Trophoblast cell (in vitro differentiated cells and primary cell): Measurements from ENCODE around the gene CACNA2D3.

Experiments
- DNase-seq, 2 donors: peaks; one replicate each; pipeline ENCODE4 v3.0.0-alpha.2; 2016
- H2AFZ ChIP-seq: 2 replicates; pipeline ENCODE4 v1.6.1; 2013; ENCODE audit warnings: low read length, moderate library complexity, mild to moderate bottlenecking; ENCODE audit not compliant: insufficient read depth, poor library complexity
- H2AK5ac ChIP-seq: 2 replicates; pipeline ENCODE4 v1.6.1; 2013; ENCODE audit warnings: mild to moderate bottlenecking, low read length
- H2BK120ac ChIP-seq: 2 replicates; pipeline ENCODE4 v1.6.1; 2013; ENCODE audit warnings: low read length, mild to moderate bottlenecking, moderate library complexity; ENCODE audit not compliant: insufficient read depth, poor library complexity
- H2BK12ac ChIP-seq: 2 replicates; pipeline ENCODE4 v1.6.1; 2013; ENCODE audit warnings: mild to moderate bottlenecking, low read length, moderate library complexity
- H2BK5ac ChIP-seq: 2 replicates; pipeline ENCODE4 v1.6.1; 2013; ENCODE audit warnings: low read length, low read depth, moderate library complexity, mild to moderate bottlenecking; ENCODE audit not compliant: poor library complexity
- H3K14ac ChIP-seq: 2 replicates; pipeline ENCODE4 v1.6.1; 2013; ENCODE audit warnings: mild to moderate bottlenecking, low read length
- H3K18ac ChIP-seq: 2 replicates; pipeline ENCODE4 v1.6.1; 2013; ENCODE audit warnings: mild to moderate bottlenecking, low read length
- H3K23ac ChIP-seq: 2 replicates; pipeline ENCODE4 v1.6.1; 2013; ENCODE audit warnings: low read length
- H3K27ac ChIP-seq: 2 replicates; pipeline ENCODE4 v1.5.1; 2013; ENCODE audit warnings: low read depth, mild to moderate bottlenecking, inconsistent platforms, low read length, moderate library complexity
- H3K27me3 ChIP-seq: 2 replicates; pipeline ENCODE4 v1.6.1; 2013; ENCODE audit warnings: inconsistent platforms, mild to moderate bottlenecking, low read length, moderate library complexity; ENCODE audit not compliant: insufficient read depth
- H3K36me3 ChIP-seq, 2 experiments: 1 replicate in 1 of 2; 2 replicates in 1 of 2; pipeline ENCODE4 v1.6.1; 2013; ENCODE audit warnings: low read length in 2 of 2, mild to moderate bottlenecking in 2 of 2, moderate library complexity in 1 of 2; ENCODE audit not compliant: insufficient read depth in 2 of 2, control insufficient read depth in 1 of 2
- H3K4ac ChIP-seq: 2 replicates; pipeline ENCODE4 v1.6.1; 2013; ENCODE audit warnings: low read depth, mild to moderate bottlenecking, low read length, moderate library complexity
- H3K4me1 ChIP-seq, 2 experiments: 1 replicate in 1 of 2; 2 replicates in 1 of 2; pipeline ENCODE4 v1.6.1; 2013; ENCODE audit warnings: low read length in 2 of 2, mild to moderate bottlenecking in 2 of 2, moderate library complexity in 1 of 2; ENCODE audit not compliant: insufficient read depth in 2 of 2, control insufficient read depth in 1 of 2
- H3K4me2 ChIP-seq: 2 replicates; pipeline ENCODE4 v1.6.1; 2013; ENCODE audit warnings: inconsistent platforms, mild to moderate bottlenecking, low read length, moderate library complexity
- H3K4me3 ChIP-seq: 2 replicates; pipeline ENCODE4 v1.5.1; 2013; ENCODE audit warnings: mild to moderate bottlenecking, low read depth, low read length, inconsistent platforms
- H3K79me1 ChIP-seq: one replicate; pipeline ENCODE4 v1.6.1; 2013; ENCODE audit warnings: low read length
- H3K79me2 ChIP-seq: 2 replicates; pipeline ENCODE4 v1.6.1; 2013; ENCODE audit warnings: low read length, mild to moderate bottlenecking; ENCODE audit not compliant: control insufficient read depth, insufficient read depth, poor library complexity
- H3K9ac ChIP-seq: 2 replicates; pipeline ENCODE4 v1.6.1; 2013; ENCODE audit warnings: mild to moderate bottlenecking, low read length
- H3K9me3 ChIP-seq: 2 replicates; pipeline ENCODE4 v1.6.1; 2013; ENCODE audit warnings: low read depth, mild to moderate bottlenecking, control low read depth, inconsistent platforms, low read length; ENCODE audit not compliant: insufficient read depth
- H4K12ac ChIP-seq: 2 replicates; pipeline ENCODE4 v1.6.1; 2013; ENCODE audit warnings: low read depth, mild to moderate bottlenecking, low read length, moderate library complexity
- H4K8ac ChIP-seq: 2 replicates; pipeline ENCODE4 v1.6.1; 2013; ENCODE audit warnings: low read depth, mild to moderate bottlenecking, low read length, moderate library complexity
- H4K91ac ChIP-seq: one replicate; pipeline ENCODE4 v1.6.1; 2013; ENCODE audit warnings: low read depth, mild to moderate bottlenecking, low read length, moderate library complexity
- WGBS: extraction: QIAGEN DNeasy Blood & Tissue Kit; methylation state at CpG from one replicate; pipeline ENCODE4 v1.1.7; 2013; ENCODE audit warnings: missing lambda C conversion rate; ENCODE audit not compliant: insufficient read length, insufficient coverage; ENCODE audit errors: extremely low coverage; 5-methylcytosine and 5-hydroxymethylcytosine counted together

The CACNA2D3 gene

GRCh38 chr3:54731732-54732445 is 609.5 kb downstream of the CACNA2D3 start:
- Histone ChIP-seq H3K4me2 (no peak overlapping the region), H4K91ac (no peak overlapping the region), H3K27me3 (no peaks in the 10 kb centered on the region), H3K79me2 (no peaks in the 10 kb centered on the region), H3K4me1 (no peaks in the 10 kb centered on the region), H3K9ac (no peak overlapping the region), H3K79me1 (no peaks in the 10 kb centered on the region), H2BK120ac (no peak overlapping the region), H3K14ac (no peak overlapping the region), H2AK5ac (no peak overlapping the region), H3K9me3 (no peaks in the 10 kb centered on the region), H3K4me3 (no peak overlapping the region), H2BK12ac (no peak overlapping the region), H4K12ac (no peak overlapping the region), H3K36me3 (no peaks in the 10 kb centered on the region), H3K23ac (no peak overlapping the region), H3K18ac (no peak overlapping the region), H2BK5ac (no peak overlapping the region), H2AFZ (no peak overlapping the region), H3K27ac (no peak overlapping the region), H3K4ac (no peak overlapping the region), H4K8ac (no peak overlapping the region)
- DNase-seq: no peak
- WGBS: no CpG with 5 or more reads among the region's 10 CpGs

DNA sequence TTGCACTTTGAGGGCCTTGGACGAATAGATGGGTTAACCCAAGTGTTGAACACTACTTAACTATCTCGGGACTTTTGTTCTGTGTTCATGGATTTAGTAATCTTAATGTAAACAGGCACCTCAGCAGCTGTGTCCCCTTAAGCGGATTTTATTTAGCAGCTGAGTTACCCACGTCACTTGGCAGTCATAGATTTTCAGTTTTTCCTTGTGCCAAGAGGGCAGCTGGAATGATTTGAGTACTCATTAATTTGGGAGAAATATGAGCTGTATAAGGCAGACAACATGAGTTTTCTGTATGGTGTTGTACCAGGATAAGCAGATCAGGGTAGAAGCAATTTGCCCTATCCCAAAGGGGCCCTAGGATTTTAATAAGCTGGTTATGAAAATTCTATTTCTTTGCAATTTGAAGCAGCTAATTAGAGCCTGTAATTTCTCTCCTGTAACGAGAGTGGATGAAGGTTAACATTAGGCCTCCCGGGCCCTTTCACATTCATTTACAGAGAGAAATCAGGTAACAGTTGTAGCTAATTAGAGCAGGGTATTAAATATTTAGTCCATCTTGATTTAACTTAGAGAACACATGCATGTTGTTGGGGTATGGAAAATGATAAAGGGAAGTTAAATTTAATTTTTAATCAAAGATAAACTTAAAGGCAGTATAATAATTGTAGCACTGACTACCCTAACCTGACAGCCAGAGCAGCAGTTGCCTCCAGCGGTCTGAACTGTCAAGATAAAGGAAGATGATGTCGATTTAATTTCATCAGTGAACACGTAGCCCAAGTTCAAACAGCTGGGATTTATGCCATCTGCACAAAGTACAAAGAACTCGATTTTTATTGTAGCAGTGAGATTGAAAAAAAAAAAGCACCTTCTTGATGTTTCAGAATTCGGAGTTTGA is 611.0 kb downstream of the CACNA2D3 start:
- Histone ChIP-seq H3K23ac (no peak overlapping the region), H3K79me2 (no peaks in the 10 kb centered on the region), H3K4me1 (no peaks in the 10 kb centered on the region), H2BK120ac (no peak overlapping the region), H3K79me1 (no peaks in the 10 kb centered on the region), H2AFZ (no peak overlapping the region), H3K14ac (no peak overlapping the region), H3K27ac (no peak overlapping the region), H2BK12ac (no peak overlapping the region), H3K9me3 (no peaks in the 10 kb centered on the region), H3K4ac (no peak overlapping the region), H4K12ac (no peak overlapping the region), H3K4me2 (no peak overlapping the region), H3K4me3 (no peak overlapping the region), H4K91ac (no peak overlapping the region), H3K27me3 (no peaks in the 10 kb centered on the region), H3K9ac (no peak overlapping the region), H2AK5ac (no peak overlapping the region), H3K36me3 (no peaks in the 10 kb centered on the region), H3K18ac (no peak overlapping the region), H4K8ac (no peak overlapping the region), H2BK5ac (no peak overlapping the region)
- no peak for DNase-seq
- WGBS: no CpG with 5 or more reads among the region's 11 CpGs

- Histone ChIP-seq H3K79me1 (no peaks in the 10 kb centered on the region), H3K4me3 (no peak overlapping the region), H3K79me2 (no peaks in the 10 kb centered on the region), H2BK5ac (no peak overlapping the region), H2BK120ac (no peak overlapping the region), H3K18ac (no peak overlapping the region), H2BK12ac (no peak overlapping the region), H3K4me1 (no peaks in the 10 kb centered on the region), H3K14ac (no peak overlapping the region), H3K4ac (no peak overlapping the region), H3K23ac (no peak overlapping the region), H4K91ac (no peak overlapping the region), H2AFZ (no peak overlapping the region), H2AK5ac (no peak overlapping the region), H3K4me2 (no peak overlapping the region), H3K27ac (no peak overlapping the region), H4K8ac (no peak overlapping the region), H3K36me3 (no peaks in the 10 kb centered on the region), H3K27me3 (no peaks in the 10 kb centered on the region), H4K12ac (no peak overlapping the region), H3K9ac (no peak overlapping the region), H3K9me3 (peaks cover 3% of the 10 kb centered on the region)
- no peak for DNase-seq
- no CpG with 5 or more reads among the region's 1 CpG for WGBS
Observed at GRCh38 chr3:54736459-54736858, 614.1 kb downstream of the CACNA2D3 start.

GRCh38 chr3:54743755-54744154 is 621.4 kb downstream of the CACNA2D3 start:
- no peak overlapping the region for H2BK5ac ChIP-seq
- no peak overlapping the region for H2BK120ac ChIP-seq
- no peak overlapping the region for H3K9ac ChIP-seq
- H3K4me3 ChIP-seq: no peak overlapping the region
- no peak overlapping the region for H4K91ac ChIP-seq
- H4K8ac ChIP-seq: no peak overlapping the region
- H3K9me3 ChIP-seq: peaks cover 6% of the 10 kb centered on the region
- no peak overlapping the region for H2AK5ac ChIP-seq
- no peak overlapping the region for H2AFZ ChIP-seq
- no peak overlapping the region for H3K4ac ChIP-seq
- H3K27me3 ChIP-seq: no peaks in the 10 kb centered on the region
- no CpG with 5 or more reads among the region's 1 CpG for WGBS
- H3K27ac ChIP-seq: no peak overlapping the region
- H3K4me2 ChIP-seq: no peak overlapping the region
- no peak overlapping the region for H3K18ac ChIP-seq
- H3K23ac ChIP-seq: no peak overlapping the region
- H2BK12ac ChIP-seq: no peak overlapping the region
- H3K79me2 ChIP-seq: no peaks in the 10 kb centered on the region
- no peak for DNase-seq
- no peak overlapping the region for H3K14ac ChIP-seq
- no peaks in the 10 kb centered on the region for H3K4me1 ChIP-seq
- H3K79me1 ChIP-seq: no peaks in the 10 kb centered on the region
- no peaks in the 10 kb centered on the region for H3K36me3 ChIP-seq
- no peak overlapping the region for H4K12ac ChIP-seq
